SK-N-MC (cell line): Measurements from ENCODE around the gene HOMER3.

Experiments used
- EZH2 ChIP-seq: fragments of 200-600 bp; sonication (generic); IDR thresholded peaks from one replicate; pipeline ENCODE4 v1.6.1; 2017; ENCODE audit warnings: antibody characterized with exemption
- FOXP2 ChIP-seq: optimal IDR thresholded peaks from 2 replicates; pipeline ENCODE3; 2011; ENCODE audit warnings: mild to moderate bottlenecking, moderate library complexity; ENCODE audit not compliant: insufficient read depth; ENCODE audit errors: extremely low read length, control extremely low read depth
- POLR2AphosphoS5 ChIP-seq: IDR thresholded peaks from 2 replicates; pipeline ENCODE4 v1.6.1; 2012; ENCODE audit warnings: mild to moderate bottlenecking, low read depth, low read length, borderline replicate concordance

DNA sequence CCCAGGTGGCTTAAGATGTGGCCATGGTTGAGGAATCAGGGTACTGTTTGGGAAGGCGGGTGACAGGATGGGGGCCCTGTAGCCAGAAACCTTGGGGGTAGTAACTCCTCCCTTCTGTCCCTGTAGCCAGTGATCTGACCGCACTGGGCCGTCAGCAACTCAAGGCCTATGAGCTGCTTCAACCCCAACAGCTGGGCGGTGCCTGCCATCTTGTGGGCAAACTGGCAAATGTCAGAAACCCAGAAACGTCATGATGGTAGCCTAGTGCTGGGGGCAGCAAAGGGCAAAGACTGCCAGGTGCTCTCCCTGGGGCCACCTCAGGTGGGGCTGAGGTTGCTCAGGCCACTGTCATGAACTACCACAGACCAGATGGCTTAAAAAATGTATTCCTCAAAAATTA lies 25.4 kb downstream of the HOMER3 start:
- TF ChIP-seq EZH2 (no peak), POLR2AphosphoS5 (no peak), FOXP2 (no peak)
